Measurements from ENCODE around the gene GGT1.
A peak's percentile ranks its signal among the peaks of the same experiment; 100 is the strongest.
"Not testable (repeated sequence)": the region's sequence is repeated elsewhere in the genome, so short reads cannot be mapped to it uniquely, and the experiment has no call there.

GGT1 gene

DNA sequence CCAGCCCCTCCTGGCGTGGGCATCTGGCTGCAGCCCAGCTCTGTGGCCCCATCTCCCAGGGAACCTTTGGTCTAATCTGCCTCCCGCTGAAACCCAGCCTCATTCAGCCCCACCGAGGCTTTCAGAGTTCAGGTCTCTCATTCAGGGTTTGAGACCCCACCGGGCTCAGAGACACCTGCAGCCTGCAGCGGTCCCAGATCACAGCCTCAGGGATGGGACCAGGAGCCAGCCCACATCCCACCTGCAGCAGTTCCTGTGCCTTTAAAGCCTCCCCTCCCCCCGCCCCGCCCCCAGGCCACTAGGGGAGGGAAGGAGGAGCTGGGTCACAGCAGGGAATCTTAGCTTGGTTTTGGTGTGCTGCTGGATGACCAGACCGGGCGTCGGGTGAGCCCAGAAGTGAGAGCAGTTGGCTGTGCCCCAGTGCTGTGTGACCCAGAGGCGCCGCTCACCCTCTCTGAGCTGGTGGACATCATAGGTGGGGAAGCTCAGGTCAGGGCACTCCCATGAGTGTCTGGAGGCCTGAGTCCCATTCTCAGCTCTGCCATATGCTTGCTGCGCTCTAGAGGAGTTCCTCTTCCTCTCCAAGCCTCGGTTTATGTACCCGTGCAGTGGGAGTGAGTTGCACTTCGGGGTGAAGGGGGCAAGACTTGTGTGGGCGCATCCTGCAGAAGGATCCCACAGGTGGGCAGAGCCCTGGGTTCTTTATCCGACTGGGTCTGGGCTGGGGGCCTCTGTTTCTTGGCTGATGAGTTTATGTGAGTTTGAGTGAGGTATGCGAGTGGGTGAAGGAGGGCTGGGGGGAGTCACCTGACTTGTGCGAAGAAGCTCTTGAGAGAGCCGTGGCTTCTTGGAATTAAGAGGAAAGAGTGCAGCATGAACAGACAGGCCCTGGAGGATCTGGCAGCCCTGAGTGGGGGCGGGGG is at the start of gene GGT1:
Gene GGT1 (plus strand): TSS at position 347 of the 923 bp plus-strand sequence. CDS start 7,889 bp downstream, outside the sequence.
- H3K36me3 ChIP-seq (ENCODE audit: insufficient read depth, low read length); H3K79me2 ChIP-seq (ENCODE audit: insufficient read depth, low read length); H2AFZ ChIP-seq (ENCODE audit: low read length); H3K9me3 ChIP-seq (ENCODE audit: insufficient read depth, low read depth, low read length); H3K9me2 ChIP-seq (replicated peaks; ENCODE audit: low read depth, low read length); H3K27me3 ChIP-seq (ENCODE audit: insufficient read depth, low read length, poor library complexity, severe bottlenecking); H3F3A ChIP-seq (ENCODE audit: low read depth); H4K20me1 ChIP-seq (ENCODE audit: insufficient read depth, low read length, poor library complexity, severe bottlenecking): not testable (repeated sequence)
- Histone ChIP-seq H3K9ac (ENCODE audit: low read depth, low read length, poor library complexity, severe bottlenecking) (peak within 1 kb of the TSS; percentile 65), H3K4me3 (ENCODE audit: low read length, poor library complexity, severe bottlenecking) (peak within 1 kb of the TSS; percentile 72), H3K4me1 (ENCODE audit: insufficient read depth, low read length, poor library complexity, severe bottlenecking) (peaks cover 47% of the 10 kb centered on the region), H3K4me2 (ENCODE audit: low read depth, low read length, poor library complexity, severe bottlenecking) (peak within 1 kb of the TSS; percentile 90)

DNA sequence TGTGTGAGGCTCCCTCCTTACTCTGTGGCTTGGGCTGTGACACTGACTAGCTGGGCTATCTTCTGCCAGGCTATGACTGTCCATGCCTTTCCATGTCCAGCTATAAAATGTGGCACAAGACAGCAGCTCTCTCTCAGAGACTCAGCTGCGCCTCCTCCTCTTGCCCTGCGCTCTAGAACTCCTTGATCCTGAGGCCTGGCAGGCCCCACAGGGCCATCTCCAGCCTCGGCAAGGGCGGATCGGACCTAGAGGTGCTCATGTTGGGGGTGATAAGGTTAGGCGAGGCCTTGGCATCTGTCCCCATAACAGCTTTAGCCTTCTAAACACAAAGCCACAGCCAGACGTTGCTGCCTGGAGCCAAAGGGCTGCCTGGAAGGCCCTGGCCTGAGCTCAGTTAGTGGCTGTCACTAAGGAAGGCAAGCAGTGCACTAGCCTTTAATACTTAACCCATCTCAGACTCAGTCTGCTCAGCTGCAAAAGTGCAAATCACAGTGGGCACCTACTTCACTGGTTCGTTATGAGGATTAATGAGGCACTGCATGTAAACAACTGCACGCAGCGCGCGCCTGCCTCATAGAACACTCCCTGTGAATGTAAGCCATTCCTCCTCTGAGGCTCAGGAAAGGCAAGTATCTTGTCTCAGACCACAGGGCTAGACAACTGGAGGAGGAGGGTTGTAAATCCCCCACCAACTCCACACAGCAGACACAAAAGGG is 49.2 kb upstream of the GGT1 start:
- no peaks in the 10 kb centered on the region for H3F3A ChIP-seq (ENCODE audit: low read depth)
- H4K20me1 ChIP-seq (ENCODE audit: insufficient read depth, low read length, poor library complexity, severe bottlenecking): peaks cover 60% of the 10 kb centered on the region
- peaks cover 12% of the 10 kb centered on the region for H3K36me3 ChIP-seq (ENCODE audit: insufficient read depth, low read length)
- peaks cover 52% of the 10 kb centered on the region for H3K4me1 ChIP-seq (ENCODE audit: insufficient read depth, low read length, poor library complexity, severe bottlenecking)
- H2AFZ ChIP-seq (ENCODE audit: low read length): no peak overlapping the region
- peak overlapping the region; percentile 88 for H3K4me2 ChIP-seq (ENCODE audit: low read depth, low read length, poor library complexity, severe bottlenecking)
- no peak for TF ChIP-seq EZH2phosphoT487 (IDR thresholded peaks at IDR 0.05; ENCODE audit: borderline replicate concordance)
- TF ChIP-seq, protein P1, sequence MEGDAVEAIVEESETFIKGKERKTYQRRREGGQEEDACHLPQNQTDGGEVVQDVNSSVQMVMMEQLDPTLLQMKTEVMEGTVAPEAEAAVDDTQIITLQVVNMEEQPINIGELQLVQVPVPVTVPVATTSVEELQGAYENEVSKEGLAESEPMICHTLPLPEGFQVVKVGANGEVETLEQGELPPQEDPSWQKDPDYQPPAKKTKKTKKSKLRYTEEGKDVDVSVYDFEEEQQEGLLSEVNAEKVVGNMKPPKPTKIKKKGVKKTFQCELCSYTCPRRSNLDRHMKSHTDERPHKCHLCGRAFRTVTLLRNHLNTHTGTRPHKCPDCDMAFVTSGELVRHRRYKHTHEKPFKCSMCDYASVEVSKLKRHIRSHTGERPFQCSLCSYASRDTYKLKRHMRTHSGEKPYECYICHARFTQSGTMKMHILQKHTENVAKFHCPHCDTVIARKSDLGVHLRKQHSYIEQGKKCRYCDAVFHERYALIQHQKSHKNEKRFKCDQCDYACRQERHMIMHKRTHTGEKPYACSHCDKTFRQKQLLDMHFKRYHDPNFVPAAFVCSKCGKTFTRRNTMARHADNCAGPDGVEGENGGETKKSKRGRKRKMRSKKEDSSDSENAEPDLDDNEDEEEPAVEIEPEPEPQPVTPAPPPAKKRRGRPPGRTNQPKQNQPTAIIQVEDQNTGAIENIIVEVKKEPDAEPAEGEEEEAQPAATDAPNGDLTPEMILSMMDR (conservative IDR thresholded peaks at IDR 0.05; ENCODE audit: low read length): no peak
- H3K4me3 ChIP-seq (ENCODE audit: low read length, poor library complexity, severe bottlenecking): peak overlapping the region; percentile 97
- no peaks in the 10 kb centered on the region for H3K9me3 ChIP-seq (ENCODE audit: insufficient read depth, low read depth, low read length)
- H3K27me3 ChIP-seq (ENCODE audit: insufficient read depth, low read length, poor library complexity, severe bottlenecking): peaks cover 4% of the 10 kb centered on the region
- H3K9ac ChIP-seq (ENCODE audit: low read depth, low read length, poor library complexity, severe bottlenecking): peak overlapping the region; percentile 98
- H3K9me2 ChIP-seq (replicated peaks; ENCODE audit: low read depth, low read length): no peaks in the 10 kb centered on the region
- peaks cover 92% of the 10 kb centered on the region for H3K79me2 ChIP-seq (ENCODE audit: insufficient read depth, low read length)

DNA sequence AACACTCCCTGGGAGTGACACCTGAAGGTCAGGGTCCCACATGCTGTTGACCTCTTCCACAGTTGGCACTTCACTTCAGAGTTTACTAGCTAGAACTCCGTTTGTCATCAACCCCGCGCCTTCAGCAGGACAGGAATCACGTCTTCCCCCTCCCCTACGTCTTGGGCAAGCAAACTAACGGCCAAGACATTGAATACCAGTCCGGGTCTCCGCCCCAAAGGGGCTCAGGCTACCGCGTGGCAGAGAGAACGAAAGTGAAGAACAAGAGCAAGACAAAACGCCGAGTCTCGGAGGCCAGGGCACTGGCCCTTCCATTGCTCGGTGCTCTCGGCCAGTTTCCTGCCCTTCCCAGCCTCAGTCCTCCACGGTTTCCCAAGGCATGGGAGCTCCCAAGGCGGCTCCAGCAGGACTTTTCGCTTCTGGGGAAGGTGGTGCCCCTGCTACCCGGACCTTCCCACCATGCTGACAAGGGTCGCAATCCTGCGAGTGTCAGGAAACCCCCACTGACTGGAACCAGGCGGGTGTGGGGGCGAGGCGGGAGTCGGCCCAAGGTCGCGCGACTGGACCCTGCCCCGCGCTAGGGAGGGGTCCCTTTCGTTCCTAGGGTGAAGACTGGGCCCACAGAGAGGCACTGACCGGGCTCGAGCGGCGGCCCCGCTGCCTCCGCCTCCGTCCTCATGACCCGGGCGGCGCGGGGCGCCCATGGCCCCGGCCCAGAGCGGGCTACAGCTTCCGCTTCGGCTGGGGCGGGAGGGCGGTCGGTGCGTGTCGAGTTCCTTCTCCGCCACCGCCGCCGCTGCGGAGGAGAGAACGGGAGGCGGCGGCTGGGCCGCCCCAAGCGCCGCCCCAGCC is 48.5 kb upstream of the GGT1 start, which contains the start of gene GUCD1:
Gene GUCD1 (minus strand): TSS at position 826 of the 852 bp plus-strand sequence. CDS start 147 bp downstream, at position 679.
- Histone ChIP-seq H3K27me3 (ENCODE audit: insufficient read depth, low read length, poor library complexity, severe bottlenecking) (peaks cover 4% of the 10 kb centered on the region), H3K79me2 (ENCODE audit: insufficient read depth, low read length) (peaks cover 92% of the 10 kb centered on the region), H3K4me3 (ENCODE audit: low read length, poor library complexity, severe bottlenecking) (peak within 1 kb of the TSS; percentile 97), H2AFZ (ENCODE audit: low read length) (peak within 1 kb of the TSS; percentile 91), H4K20me1 (ENCODE audit: insufficient read depth, low read length, poor library complexity, severe bottlenecking) (peaks cover 67% of the 10 kb centered on the region), H3K4me1 (ENCODE audit: insufficient read depth, low read length, poor library complexity, severe bottlenecking) (peaks cover 60% of the 10 kb centered on the region), H3K36me3 (ENCODE audit: insufficient read depth, low read length) (peaks cover 20% of the 10 kb centered on the region), H3K4me2 (ENCODE audit: low read depth, low read length, poor library complexity, severe bottlenecking) (peak within 1 kb of the TSS; percentile 93), H3K9me2 (replicated peaks; ENCODE audit: low read depth, low read length) (no peaks in the 10 kb centered on the region), H3K9ac (ENCODE audit: low read depth, low read length, poor library complexity, severe bottlenecking) (peak within 1 kb of the TSS; percentile 98), H3K9me3 (ENCODE audit: insufficient read depth, low read depth, low read length) (no peaks in the 10 kb centered on the region), H3F3A (ENCODE audit: low read depth) (no peaks in the 10 kb centered on the region)
- TF ChIP-seq, protein P1 (conservative IDR thresholded peaks at IDR 0.05; ENCODE audit: low read length): no peak
